Endothelial cell (in vitro differentiated cells): Measurements from ENCODE around the gene OSTF1. TPM values are rescaled to one million over a fixed set of nuclear protein-coding genes. Genes with fewer than 3 reads are reported as not detected.

Experiments used
- DNase-seq: peaks from one replicate; pipeline ENCODE4 v3.0.0; 2021; ENCODE audit warnings: low spot score
- H3K27ac Mint-ChIP-seq: one replicate; pipeline ENCODE4 v1.8.0; 2021; ENCODE audit warnings: mixed read lengths, inconsistent platforms; ENCODE audit not compliant: unreplicated experiment
- H3K27me3 Mint-ChIP-seq: one replicate; pipeline ENCODE4 v1.8.0; 2021; ENCODE audit warnings: mild to moderate bottlenecking, moderate library complexity, mixed read lengths, inconsistent platforms; ENCODE audit not compliant: unreplicated experiment
- H3K36me3 Mint-ChIP-seq: one replicate; pipeline ENCODE4 v1.8.0; 2021; ENCODE audit warnings: mild to moderate bottlenecking, low read depth, mixed read lengths, inconsistent platforms; ENCODE audit not compliant: unreplicated experiment
- H3K4me1 Mint-ChIP-seq: one replicate; pipeline ENCODE4 v1.8.0; 2021; ENCODE audit warnings: mild to moderate bottlenecking, mixed read lengths, inconsistent platforms; ENCODE audit not compliant: unreplicated experiment
- H3K4me3 Mint-ChIP-seq: one replicate; pipeline ENCODE4 v1.8.0; 2021; ENCODE audit warnings: mild to moderate bottlenecking, mixed read lengths, inconsistent platforms; ENCODE audit not compliant: unreplicated experiment
- H3K9me3 Mint-ChIP-seq: one replicate; pipeline ENCODE4 v1.8.0; 2021; ENCODE audit warnings: mixed read lengths, inconsistent platforms; ENCODE audit not compliant: unreplicated experiment
- CTCF ChIP-seq: fragments of 200-600 bp; sonication (generic); IDR thresholded peaks from one replicate; pipeline ENCODE4 v1.5.0; 2021; ENCODE audit warnings: antibody characterized with exemption; ENCODE audit not compliant: unreplicated experiment
- total RNA-seq: library from RNA; stranded (reverse); fragmentation: NEBNext Ultra II Directional; extraction: Animal tissue kit (Norgen Biotek cat#: 25700); gene quantifications from one replicate; pipeline ENCODE4 v1.2.1, GENCODE V29; 2021; ENCODE audit not compliant: unreplicated experiment

The OSTF1 gene
- total RNA-seq, 1 donor from 2014 or later = 51.4 TPM

GRCh38 chr9:75170898-75171360 is 82.6 kb downstream of the OSTF1 start:
- H3K27me3 Mint-ChIP-seq = no peaks in the 10 kb centered on the region
- peak overlapping the region; percentile 44 for H3K27ac Mint-ChIP-seq
- no peak for DNase-seq
- TF ChIP-seq CTCF = no peak
- H3K36me3 Mint-ChIP-seq = peaks cover 30% of the 10 kb centered on the region
- H3K4me1 Mint-ChIP-seq = peaks cover 9% of the 10 kb centered on the region
- no peak overlapping the region for H3K4me3 Mint-ChIP-seq
- peaks cover 7% of the 10 kb centered on the region for H3K9me3 Mint-ChIP-seq

GRCh38 chr9:75175395-75175794 is 87.1 kb downstream of the OSTF1 start:
- no peak overlapping the region for H3K27ac Mint-ChIP-seq
- no peak for DNase-seq
- no peak overlapping the region for H3K4me3 Mint-ChIP-seq
- H3K27me3 Mint-ChIP-seq = peaks cover 2% of the 10 kb centered on the region
- no peaks in the 10 kb centered on the region for H3K4me1 Mint-ChIP-seq
- H3K36me3 Mint-ChIP-seq = peaks cover 19% of the 10 kb centered on the region
- H3K9me3 Mint-ChIP-seq = no peaks in the 10 kb centered on the region
- no peak for TF ChIP-seq CTCF

DNA sequence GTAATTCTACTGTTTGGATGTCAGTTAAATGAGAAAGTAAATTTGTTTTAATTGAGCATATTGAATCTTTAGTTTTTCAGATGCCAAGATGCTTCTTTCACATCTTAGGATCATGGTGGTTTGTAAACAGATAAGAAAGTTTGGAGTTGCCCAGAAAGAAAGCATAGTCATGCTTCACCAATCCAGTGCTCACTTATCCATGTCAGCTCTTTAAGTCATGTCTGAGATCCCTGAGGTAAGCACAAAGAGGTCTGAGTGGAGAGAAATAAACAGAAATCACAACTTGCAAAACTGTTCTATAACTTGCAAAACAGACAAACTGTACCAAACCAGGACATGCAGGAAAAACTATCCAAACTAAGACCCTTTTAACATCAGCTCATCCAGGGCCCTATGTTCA is 87.7 kb downstream of the OSTF1 start:
- peaks cover 19% of the 10 kb centered on the region for H3K36me3 Mint-ChIP-seq
- H3K4me3 Mint-ChIP-seq = no peak overlapping the region
- DNase-seq = no peak
- no peak for TF ChIP-seq CTCF
- H3K27ac Mint-ChIP-seq = no peak overlapping the region
- peaks cover 2% of the 10 kb centered on the region for H3K27me3 Mint-ChIP-seq
- no peaks in the 10 kb centered on the region for H3K4me1 Mint-ChIP-seq
- no peaks in the 10 kb centered on the region for H3K9me3 Mint-ChIP-seq

DNA sequence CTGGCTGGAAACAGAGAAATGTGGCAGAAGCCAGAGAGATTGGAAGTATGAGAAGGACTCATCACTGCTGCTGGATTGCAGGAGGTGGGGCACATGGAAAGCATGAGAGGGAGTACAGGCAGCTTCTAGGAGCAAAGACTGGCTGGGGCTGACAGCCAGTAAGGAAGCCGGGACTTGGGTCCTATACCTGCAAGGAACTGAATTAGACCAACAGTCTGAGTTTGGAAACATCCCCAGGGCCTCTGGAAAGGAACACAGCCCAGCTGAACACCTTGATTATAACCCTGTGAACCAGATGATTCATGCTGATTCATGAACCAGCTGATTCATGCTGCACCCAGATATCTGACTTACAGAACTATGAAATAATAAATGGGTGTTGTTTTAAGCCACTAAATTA is 93.4 kb downstream of the OSTF1 start:
- H3K27me3 Mint-ChIP-seq = peaks cover 2% of the 10 kb centered on the region
- no peak for DNase-seq
- peaks cover 11% of the 10 kb centered on the region for H3K36me3 Mint-ChIP-seq
- H3K9me3 Mint-ChIP-seq = no peaks in the 10 kb centered on the region
- no peak overlapping the region for H3K27ac Mint-ChIP-seq
- TF ChIP-seq CTCF = no peak
- H3K4me1 Mint-ChIP-seq = no peaks in the 10 kb centered on the region
- no peak overlapping the region for H3K4me3 Mint-ChIP-seq

DNA sequence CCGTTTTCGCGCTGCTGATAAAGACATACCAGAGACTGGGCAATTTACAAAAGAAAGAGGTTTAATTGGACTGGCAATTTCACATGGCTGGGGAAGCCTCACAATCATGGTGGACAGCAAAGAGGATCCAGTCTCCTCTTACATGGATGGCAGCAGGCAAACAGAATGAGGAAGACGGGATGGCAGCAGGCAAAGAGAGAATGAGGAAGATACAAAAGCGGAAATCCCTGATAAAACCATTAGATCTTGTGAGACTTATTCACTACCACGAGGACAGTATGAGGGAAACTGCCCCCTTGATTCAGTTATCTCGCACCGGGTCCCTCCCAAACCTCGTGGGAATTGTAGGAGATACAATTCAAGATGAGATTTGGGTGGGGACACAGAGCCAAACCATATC is 95.0 kb downstream of the OSTF1 start:
- no peak for TF ChIP-seq CTCF
- no peak overlapping the region for H3K27ac Mint-ChIP-seq
- no peak overlapping the region for H3K4me3 Mint-ChIP-seq
- H3K4me1 Mint-ChIP-seq = no peaks in the 10 kb centered on the region
- peaks cover under 1% of the 10 kb centered on the region for H3K27me3 Mint-ChIP-seq
- H3K36me3 Mint-ChIP-seq = peaks cover 6% of the 10 kb centered on the region
- DNase-seq = no peak
- H3K9me3 Mint-ChIP-seq = no peaks in the 10 kb centered on the region
